GM12874 (cell line): ENCODE data around the gene LYST.

ENCODE experiments used
- TF ChIP-seq, protein P1 (sequence below): IDR thresholded peaks from 2 replicates; pipeline ENCODE4 v1.5.1; 2011; ENCODE audit warnings: low read depth, mild to moderate bottlenecking, control low read depth, low read length, moderate library complexity; ENCODE audit not compliant: insufficient read depth

The LYST gene

DNA sequence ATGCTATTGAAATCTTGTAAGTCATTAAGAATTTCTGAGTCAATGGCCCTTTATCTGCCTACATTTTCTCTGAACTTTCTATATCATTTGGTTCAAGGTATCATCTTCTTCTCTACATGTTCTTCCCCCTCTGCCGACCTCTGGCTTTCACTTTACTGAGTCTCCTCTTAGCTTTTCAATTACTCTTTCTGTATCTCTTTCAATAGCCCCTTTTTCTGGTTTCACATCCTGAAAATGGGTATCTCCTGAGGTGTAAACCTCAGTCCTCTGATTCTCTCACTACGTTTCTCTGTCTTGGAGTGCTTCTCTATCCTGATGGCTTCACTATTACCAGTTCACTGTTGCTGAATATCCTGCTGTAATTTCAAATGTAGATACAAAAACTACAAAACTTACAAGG is 98.9 kb downstream of the LYST start:
- TF ChIP-seq, protein P1, sequence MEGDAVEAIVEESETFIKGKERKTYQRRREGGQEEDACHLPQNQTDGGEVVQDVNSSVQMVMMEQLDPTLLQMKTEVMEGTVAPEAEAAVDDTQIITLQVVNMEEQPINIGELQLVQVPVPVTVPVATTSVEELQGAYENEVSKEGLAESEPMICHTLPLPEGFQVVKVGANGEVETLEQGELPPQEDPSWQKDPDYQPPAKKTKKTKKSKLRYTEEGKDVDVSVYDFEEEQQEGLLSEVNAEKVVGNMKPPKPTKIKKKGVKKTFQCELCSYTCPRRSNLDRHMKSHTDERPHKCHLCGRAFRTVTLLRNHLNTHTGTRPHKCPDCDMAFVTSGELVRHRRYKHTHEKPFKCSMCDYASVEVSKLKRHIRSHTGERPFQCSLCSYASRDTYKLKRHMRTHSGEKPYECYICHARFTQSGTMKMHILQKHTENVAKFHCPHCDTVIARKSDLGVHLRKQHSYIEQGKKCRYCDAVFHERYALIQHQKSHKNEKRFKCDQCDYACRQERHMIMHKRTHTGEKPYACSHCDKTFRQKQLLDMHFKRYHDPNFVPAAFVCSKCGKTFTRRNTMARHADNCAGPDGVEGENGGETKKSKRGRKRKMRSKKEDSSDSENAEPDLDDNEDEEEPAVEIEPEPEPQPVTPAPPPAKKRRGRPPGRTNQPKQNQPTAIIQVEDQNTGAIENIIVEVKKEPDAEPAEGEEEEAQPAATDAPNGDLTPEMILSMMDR: no peak

DNA sequence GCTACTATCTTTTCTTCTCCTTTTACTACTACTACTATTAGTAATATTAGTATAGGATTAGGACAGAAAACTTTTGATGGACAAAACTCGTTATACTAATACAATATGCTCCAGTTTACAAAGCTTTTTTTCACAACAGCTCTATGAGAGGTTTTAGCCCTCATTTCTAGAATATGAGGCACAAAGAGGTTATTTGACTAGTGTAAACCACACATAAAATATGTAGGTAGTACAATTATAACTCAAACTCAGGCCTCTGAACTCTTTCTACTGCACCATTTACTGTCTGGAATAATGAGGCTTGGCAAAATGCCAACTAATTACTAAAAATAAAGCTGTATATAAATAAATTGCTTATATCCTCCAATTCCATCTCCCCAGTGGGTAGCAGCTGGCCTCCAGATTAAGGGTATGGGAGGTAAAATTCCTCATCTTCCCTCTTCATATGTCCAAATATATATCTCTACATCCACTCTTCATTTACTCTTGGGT is 99.9 kb downstream of the LYST start:
- TF ChIP-seq, protein P1: no peak

DNA sequence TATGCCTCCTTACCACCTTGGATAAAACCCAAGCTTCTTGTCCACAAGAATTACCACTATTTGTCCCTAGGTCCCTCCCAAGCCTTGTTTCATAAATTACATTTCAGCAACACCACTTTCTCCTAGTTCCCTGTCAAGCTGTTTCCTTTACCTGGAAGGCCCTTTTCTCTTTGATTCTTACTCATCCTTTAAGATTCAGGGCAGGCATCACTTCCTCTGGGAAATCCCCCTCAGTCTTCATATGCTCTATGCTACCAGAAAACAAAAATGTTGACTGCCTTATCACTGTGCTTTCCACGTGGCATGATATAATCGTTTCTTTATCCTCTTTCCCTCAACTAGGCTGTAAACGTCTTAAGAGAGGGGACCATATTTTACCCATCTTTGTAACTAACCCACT is 102.7 kb downstream of the LYST start:
- TF ChIP-seq, protein P1: no peak

DNA sequence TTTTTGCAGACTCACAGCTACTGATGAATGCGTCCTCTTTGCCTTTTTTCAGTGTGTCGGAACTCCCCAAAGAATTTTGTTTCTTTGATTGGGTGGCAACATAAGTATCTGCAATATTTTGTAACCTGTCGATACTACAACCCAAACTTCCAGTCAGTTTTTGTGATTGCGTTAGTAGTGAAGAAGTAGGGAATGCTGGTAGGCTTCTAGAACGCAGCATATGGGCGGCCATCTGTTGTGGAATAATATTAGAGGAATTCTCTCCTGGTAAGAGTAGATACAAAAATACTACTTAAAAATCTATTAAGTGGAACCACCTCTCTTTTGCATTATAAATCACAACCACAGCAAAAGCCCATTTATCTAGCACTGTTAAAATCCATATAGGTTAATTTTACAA is 107.4 kb downstream of the LYST start:
- TF ChIP-seq, protein P1: no peak

DNA sequence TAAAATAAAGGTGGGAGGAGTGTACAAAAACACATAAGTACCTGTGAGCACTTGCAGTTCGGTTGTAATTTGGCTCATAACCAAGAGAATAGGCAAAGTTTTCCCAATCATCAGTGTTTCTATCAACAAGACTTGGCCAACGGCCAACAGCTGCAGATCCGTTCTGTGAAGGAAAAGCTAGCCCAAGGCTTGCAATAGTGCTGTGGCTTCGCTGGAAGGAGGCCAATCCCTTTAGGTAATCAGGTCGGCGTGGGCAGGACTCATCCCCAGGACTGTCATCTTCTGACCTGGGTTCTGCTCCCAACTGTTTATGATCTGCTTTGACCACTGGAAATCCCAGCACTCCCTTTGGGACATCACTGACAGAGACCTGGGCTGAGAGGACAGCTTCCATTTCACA is 107.8 kb downstream of the LYST start:
- TF ChIP-seq, protein P1: no peak

DNA sequence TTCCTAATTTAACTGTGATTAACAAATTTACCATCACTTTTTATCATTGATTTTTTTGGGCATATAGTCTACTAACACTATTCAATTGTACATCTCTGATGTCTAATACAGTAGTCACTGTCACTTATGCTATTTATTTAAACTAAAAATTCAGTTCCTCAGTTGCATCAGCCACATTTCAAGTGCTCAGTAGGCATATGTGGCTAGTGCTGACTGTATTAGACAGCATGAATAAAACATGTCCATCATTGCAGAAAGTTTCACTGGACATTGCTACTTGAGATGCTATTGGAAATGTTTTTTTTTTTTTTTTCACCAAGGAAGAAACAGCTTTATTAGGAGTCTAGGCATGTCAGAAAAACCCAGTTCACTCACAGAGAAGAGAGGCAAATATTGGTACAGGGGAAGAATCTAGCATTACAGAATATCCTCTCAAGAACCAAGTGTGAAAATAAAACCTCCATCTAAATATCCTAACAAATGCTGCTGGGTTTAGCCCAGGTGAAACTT is 109.1 kb downstream of the LYST start:
- TF ChIP-seq, protein P1: no peak

DNA sequence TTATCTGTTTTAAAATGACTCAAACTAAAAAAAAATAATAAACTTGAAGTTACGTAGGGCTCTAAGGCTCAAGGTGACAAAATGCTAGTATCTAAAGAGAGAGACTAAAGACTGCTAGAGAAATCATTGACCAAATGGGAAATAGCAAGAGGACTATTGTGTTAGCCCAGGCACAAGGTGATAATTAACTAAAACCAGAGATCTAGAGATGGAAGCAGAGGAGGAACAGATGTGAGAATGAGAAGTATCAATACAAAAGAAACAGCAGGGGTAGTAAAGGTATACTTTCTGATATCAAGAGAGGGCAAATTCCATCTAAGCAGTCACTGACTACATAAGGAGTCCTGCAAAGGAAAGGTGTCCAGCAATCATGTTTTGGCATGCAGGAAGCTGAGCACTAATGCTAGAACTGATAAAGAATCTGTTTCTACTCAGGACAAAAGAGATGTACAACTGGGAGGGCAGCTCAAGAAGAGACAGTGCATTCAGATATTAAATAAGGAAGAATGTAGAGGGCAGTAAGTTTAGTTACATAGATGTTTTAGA is 116.9 kb downstream of the LYST start:
- TF ChIP-seq, protein P1: no peak

DNA sequence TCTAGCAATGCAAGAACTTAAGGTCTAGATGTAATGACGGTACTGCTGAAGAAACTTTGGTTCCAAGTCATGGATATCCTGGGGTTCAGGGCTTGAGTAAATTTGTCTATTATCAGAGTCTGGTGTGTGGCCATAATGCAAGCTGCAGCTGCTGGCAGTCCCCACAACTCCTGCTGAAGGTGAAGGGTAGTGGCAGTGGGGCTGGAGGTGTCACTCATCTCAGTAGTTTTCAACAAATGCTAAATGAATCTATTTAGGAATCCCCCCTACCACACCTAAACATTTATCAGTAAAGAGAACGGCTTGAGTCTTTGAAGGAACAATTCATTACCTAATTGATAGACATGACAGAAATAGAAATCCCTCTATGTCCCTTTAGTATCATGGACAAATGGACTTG is 118.0 kb downstream of the LYST start:
- TF ChIP-seq, protein P1: no peak
